Kidney (tissue), 14 donors: ENCODE data around the gene GYPC. TPM values are rescaled to one million over a fixed set of nuclear protein-coding genes. Genes with fewer than 3 reads are reported as not detected.
A peak's percentile ranks its signal among the peaks of the same experiment; 100 is the strongest.

Experiments used
- DNase-seq, 5 donors: peaks; one replicate each; pipeline ENCODE4 v3.0.0-alpha.2; 2013 to 2020
- FAIRE-seq: peaks from 2 replicates; lab custom pipeline; 2012; peaks lifted over from hg19 to GRCh38; lab: Jason Lieb, UNC
- H3K27ac ChIP-seq, 2 donors: one replicate each; pipeline ENCODE4 v1.7.0; 2013; ENCODE audit warnings: low read depth in 2 of 2, low read length in 2 of 2, inconsistent platforms in 1 of 2
- H3K27me3 ChIP-seq: one replicate; pipeline ENCODE4 v1.7.1; 2013; ENCODE audit warnings: low read length, inconsistent platforms; ENCODE audit not compliant: control insufficient read depth, insufficient read depth
- H3K36me3 ChIP-seq, 3 donors: one replicate each; pipeline versions ENCODE4 v1.7.0 to v1.7.1; 2013; ENCODE audit warnings: low read length in 3 of 3, control low read depth in 1 of 3, inconsistent platforms in 1 of 3; ENCODE audit not compliant: insufficient read depth in 3 of 3, control insufficient read depth in 2 of 3
- H3K4me1 ChIP-seq, 3 donors: one replicate each; pipeline versions ENCODE4 v1.7.0 to v1.7.1; 2013; ENCODE audit warnings: low read length in 3 of 3, inconsistent platforms in 1 of 3, low read depth in 1 of 3; ENCODE audit not compliant: control insufficient read depth in 2 of 3, insufficient read depth in 2 of 3
- H3K4me3 ChIP-seq, 3 donors: one replicate each; pipeline versions ENCODE4 v1.7.0 to v1.8.1; 2013; ENCODE audit warnings: low read length in 3 of 3, control low read depth in 1 of 3, inconsistent platforms in 1 of 3
- H3K9ac ChIP-seq, 3 donors: one replicate each; pipeline versions ENCODE4 v1.7.0 to v1.7.1; 2013; ENCODE audit warnings: low read length in 3 of 3, control low read depth in 1 of 3, inconsistent platforms in 1 of 3
- H3K9me3 ChIP-seq, 3 donors: one replicate each; pipeline versions ENCODE4 v1.7.0 to v1.7.1; 2013; ENCODE audit warnings: low read length in 3 of 3, control low read depth in 1 of 3, inconsistent platforms in 1 of 3; ENCODE audit not compliant: control insufficient read depth in 2 of 3, insufficient read depth in 1 of 3
- intact Hi-C: fragments of 100-400 bp; cut with DNase I; formaldehyde crosslinking; loops from one replicate; pipeline ENCODE4 v1.11.1; 2022
- polyA plus RNA-seq: library from polyadenylated mRNA; stranded (reverse); fragments of 350-450 nt; fragmentation: Illumina TruSeq; extraction: RNeasy Lipid Tissue Mini Kit (QIAGEN cat#74804); gene quantifications from one replicate; pipeline ENCODE4 v1.2.3, GENCODE V29; 2014; ENCODE audit warnings: low read depth, low replicate concordance; ENCODE audit not compliant: insufficient read depth
- total RNA-seq: library from RNA; stranded (reverse); fragmentation: NEBNext Ultra II Directional; extraction: Animal tissue kit (Norgen Biotek cat#: 25700); gene quantifications from one replicate; pipeline ENCODE4 v1.2.1, GENCODE V29; 2021
- TF ChIP-seq, protein P1 (sequence below): IDR thresholded peaks from 3 replicates; pipeline ENCODE4 v1.5.1; 2012; ENCODE audit warnings: mild to moderate bottlenecking, moderate library complexity, borderline replicate concordance; ENCODE audit not compliant: insufficient read depth; ENCODE audit errors: extremely low read depth
- donor health status: control.
- donor health status: control.
- donor health status: control.
- donor health status: control.
- donor health status: control.
- donor health status: DM: yes; HTN: yes; CAD: no.
- donor health status: Normal renal cell carcinoma (clear cell type).

Gene GYPC
- total and polyA plus RNA-seq, 2 donors from 2014 or later = 51.1 to 61.9 TPM

DNA sequence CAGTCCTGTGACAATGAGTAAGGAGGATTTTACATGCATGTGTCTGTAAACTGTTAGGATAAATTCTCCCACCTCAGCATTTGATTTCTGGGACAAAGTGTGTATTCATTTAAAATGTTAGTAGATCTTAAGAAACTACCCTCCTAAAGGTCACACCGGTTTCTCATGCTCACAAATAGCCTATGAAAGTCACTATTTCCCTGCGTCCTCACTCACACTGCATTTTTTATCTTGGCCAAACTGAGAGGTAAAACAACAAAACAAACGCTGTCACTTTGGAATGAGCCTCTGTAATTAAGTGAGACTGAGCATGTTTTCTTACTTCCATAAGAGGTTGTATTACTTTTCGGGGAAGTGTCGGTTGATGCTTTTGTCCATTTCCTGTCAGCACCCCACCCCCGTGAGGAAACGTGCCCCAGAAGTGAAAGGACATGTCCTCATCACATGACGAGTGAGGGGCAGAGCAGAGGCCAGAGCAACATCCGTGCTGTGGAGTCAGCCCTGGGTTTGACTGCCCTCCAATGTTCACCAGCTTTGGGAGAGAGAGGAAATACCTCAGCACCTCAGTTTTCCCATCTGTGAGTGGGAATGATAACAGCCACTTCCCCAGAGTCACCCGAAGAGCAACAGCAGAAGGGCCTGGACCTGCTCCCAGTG is 3.1 kb downstream of the GYPC start:
- no peak for FAIRE-seq
- Histone ChIP-seq H3K4me1 (peaks cover 0 to 40% (median 5%) of the 10 kb centered on the region in 3 donors), H3K27me3 (no peaks in the 10 kb centered on the region), H3K27ac (peak overlapping the region; percentile 62 to 71), H3K9ac (no peak overlapping the region), H3K4me3 (no peak overlapping the region), H3K36me3 (no peaks in the 10 kb centered on the region), H3K9me3 (no peaks in the 10 kb centered on the region)
- intact Hi-C loops = no loop called here
- TF ChIP-seq, protein P1, sequence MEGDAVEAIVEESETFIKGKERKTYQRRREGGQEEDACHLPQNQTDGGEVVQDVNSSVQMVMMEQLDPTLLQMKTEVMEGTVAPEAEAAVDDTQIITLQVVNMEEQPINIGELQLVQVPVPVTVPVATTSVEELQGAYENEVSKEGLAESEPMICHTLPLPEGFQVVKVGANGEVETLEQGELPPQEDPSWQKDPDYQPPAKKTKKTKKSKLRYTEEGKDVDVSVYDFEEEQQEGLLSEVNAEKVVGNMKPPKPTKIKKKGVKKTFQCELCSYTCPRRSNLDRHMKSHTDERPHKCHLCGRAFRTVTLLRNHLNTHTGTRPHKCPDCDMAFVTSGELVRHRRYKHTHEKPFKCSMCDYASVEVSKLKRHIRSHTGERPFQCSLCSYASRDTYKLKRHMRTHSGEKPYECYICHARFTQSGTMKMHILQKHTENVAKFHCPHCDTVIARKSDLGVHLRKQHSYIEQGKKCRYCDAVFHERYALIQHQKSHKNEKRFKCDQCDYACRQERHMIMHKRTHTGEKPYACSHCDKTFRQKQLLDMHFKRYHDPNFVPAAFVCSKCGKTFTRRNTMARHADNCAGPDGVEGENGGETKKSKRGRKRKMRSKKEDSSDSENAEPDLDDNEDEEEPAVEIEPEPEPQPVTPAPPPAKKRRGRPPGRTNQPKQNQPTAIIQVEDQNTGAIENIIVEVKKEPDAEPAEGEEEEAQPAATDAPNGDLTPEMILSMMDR = peak; percentile 24
- peak in 4 of 5 donors; percentile 54 to 87 (median 70) for DNase-seq

DNA sequence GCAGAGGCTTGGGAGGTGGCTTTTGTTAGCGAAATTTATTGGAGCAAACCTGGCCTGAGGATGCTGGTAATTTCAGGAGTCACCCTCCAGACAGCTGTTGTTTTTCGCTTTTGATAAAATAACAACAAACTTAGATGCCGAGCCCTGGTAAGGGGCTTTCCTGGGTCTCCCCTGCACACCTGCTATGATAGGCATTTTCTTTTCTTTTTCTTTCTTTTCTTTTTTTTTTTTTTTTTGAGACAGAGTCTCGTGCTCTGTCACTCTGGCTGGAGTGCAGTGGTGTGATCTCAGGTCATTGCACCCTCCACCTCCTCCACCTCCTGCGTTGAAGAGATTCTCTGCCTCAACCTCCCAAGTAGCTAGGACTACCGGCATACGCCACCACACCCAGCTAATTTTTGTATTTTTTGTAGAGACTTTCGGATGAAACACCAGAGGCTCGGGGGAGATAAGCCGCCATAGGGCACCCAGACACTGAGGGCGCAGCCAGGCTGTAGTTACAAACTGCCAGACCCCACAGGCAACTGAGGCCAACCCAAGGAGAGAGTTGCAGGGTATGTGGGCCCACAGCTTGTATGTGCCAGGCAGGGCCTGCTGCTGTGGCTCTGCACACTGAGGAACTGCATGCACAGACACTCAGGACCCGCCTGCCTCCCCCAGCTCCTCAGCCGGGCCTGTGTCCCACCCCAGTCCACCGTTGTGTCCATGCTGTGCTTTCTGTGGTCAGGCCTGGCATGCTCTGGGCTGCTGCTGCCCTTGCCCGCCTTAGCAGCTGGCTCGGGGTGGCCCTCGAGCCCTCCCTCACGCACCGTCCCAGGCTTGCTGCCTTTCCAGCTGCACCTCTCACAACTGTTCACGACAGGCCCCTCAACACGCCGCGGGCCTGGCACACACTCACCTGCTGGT is 3.9 kb downstream of the GYPC start:
- FAIRE-seq = no peak

DNA sequence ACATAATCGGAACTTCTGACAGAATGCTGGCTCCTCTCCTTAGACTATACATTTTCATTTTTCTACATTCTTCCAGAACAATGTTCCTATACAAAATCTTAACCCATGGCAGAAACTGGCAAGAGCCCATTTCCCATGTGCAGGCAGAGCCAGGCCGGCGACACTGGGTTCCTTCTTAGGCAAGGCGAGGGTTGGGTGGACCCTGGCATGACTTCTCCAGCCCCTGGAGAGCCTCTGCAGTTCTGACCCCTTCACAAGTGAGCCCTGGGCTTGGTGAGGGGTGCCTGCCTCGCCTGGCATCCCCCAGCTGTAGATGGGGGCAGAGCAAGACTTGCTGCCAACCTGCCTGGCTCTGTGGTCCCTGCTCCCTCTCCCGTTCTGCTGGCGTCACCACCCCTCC is 5.0 kb downstream of the GYPC start:
- Histone ChIP-seq H3K9ac (no peak overlapping the region), H3K4me3 (no peak overlapping the region), H3K27ac (no peak overlapping the region), H3K27me3 (no peaks in the 10 kb centered on the region), H3K4me1 (peaks cover 5 to 48% (median 6%) of the 10 kb centered on the region in 3 donors), H3K9me3 (no peaks in the 10 kb centered on the region), H3K36me3 (no peaks in the 10 kb centered on the region)
- no peak for FAIRE-seq
- no peak for DNase-seq
- TF ChIP-seq, protein P1 = no peak
- intact Hi-C loops = no loop called here

More for the DNA sequence above, 3.9 kb downstream of the GYPC start:
- Histone ChIP-seq H3K27ac (peak overlapping the region; percentile 62 to 71), H3K36me3 (no peaks in the 10 kb centered on the region), H3K4me3 (no peak overlapping the region), H3K4me1 (peaks cover 5 to 43% (median 6%) of the 10 kb centered on the region in 3 donors), H3K9me3 (no peaks in the 10 kb centered on the region), H3K27me3 (no peaks in the 10 kb centered on the region), H3K9ac (no peak overlapping the region)
- TF ChIP-seq, protein P1 = no peak
- DNase-seq = peak in 1 of 5 donors; percentile 30
- intact Hi-C loops = no loop called here
